DMS153 (cell line): ENCODE results near the gene THEMIS2.
"Not testable (repeated sequence)": the region's sequence is repeated elsewhere in the genome, so short reads cannot be mapped to it uniquely, and the experiment has no call there.

Experiments used
- DNase-seq: peaks from one replicate; lab custom pipeline; 2025; lab: John Stamatoyannopoulos, UW

The THEMIS2 gene

DNA sequence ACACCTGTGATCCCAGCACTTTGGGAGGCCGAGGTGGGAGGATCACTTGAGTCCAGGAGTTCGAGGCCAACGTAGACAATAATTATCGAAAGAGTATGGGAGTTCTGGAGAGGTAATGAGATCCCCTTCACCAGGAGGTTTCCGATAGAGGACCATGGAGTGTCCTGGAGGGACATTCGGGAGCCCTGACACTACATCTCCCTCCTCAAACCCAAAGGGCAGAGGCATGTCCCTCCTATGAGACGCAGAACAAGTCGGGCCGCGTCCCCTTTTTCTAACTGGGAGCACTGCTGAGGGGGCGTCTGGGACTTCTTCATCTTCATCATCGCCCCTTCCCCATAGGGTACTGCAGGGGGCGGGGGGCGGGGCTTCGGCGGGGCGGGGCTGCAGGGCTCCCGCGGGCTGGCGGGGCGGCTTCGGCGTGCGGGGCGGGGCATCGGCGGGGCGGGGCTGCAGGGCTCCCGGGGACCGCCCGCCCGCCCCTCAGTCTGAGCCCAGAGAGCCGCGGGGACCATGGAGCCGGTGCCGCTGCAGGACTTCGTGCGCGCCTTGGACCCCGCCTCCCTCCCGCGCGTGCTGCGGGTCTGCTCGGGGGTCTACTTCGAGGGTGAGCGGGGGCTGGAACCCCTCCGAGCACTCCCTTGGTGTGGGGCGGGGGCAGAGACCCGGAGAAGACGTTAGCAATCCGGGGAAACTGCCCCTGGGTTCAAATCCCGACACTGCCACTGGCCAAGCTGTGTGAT lies at the start of gene THEMIS2:
Gene THEMIS2, plus strand, starts transcription at position 486 of the 743 bp plus-strand sequence. Its CDS starts 28 bp downstream, at position 514.
- peak; percentile 24 for DNase-seq

- no peak for DNase-seq
Measured at GRCh38 chr1:27823784-27824183, 48.6 kb upstream of the THEMIS2 start.

DNA sequence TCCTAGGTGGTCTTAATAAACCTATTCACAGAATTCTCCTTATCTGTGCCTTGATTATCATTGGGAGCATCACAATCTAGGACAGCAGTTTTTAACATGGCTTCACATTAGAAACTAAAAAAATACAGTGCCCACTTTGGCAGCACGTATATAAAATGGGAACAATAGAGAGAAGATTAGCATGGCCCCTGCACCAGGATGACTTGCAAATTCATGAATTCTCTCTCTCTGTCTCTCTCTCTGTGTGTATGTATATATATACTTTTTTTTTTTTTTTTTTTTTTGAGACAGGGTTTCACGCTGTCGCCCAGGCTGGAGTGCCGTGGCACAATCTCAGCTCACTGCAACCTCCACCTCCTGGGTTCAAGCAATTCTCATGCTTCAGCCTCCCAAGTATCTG lies 47.9 kb upstream of the THEMIS2 start:
- no peak for DNase-seq

GRCh38 chr1:27829339-27829960 lies 42.9 kb upstream of the THEMIS2 start:
- not testable (repeated sequence) for DNase-seq

GRCh38 chr1:27830621-27831440 lies 41.5 kb upstream of the THEMIS2 start, which contains the start of gene PPP1R8:
Gene PPP1R8 (plus strand): TSS chr1:27830782. CDS start chr1:27830836, 54 bp downstream.
- peak; percentile 97 for DNase-seq

GRCh38 chr1:27831568-27832410 lies 40.6 kb upstream of the THEMIS2 start:
- DNase-seq, result no peak

DNA sequence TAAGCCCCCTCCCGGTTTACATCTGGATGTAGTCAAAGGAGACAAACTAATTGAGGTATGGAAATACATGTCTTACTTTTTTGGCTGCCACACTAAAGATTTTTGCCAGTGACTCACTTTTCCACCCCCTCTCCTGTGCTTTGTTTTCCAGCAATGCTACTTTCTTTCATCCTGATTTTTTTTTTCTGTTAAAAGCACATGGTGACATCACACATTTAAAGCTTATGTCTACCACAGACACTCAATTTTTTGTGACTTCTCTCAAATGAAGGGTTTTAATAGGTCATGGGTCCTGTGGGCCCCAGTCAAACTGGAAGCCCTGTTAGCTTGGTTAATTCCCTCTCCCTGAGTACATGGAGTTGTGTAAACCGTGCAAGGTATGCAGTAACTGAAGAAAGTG lies 39.6 kb upstream of the THEMIS2 start:
- no peak for DNase-seq

DNA sequence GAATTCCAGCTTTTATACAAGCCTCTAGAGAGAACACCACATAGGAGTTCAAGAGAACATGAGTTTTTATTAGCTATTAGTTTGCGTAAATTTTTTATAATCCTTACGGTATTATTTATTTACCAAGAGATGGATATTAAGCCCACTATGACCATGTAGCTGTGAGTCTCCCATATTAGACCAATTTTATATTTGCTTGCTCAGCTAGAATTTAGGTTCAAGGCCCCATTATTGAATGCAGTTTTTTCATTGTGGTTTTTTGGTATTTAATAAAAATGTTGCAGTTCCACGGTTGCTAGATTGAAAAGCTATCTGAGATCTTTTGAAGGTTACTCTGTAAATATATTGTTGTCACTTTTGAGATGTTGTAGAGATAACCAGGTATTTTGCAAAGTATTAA lies 38.9 kb upstream of the THEMIS2 start:
- DNase-seq, result no peak

DNA sequence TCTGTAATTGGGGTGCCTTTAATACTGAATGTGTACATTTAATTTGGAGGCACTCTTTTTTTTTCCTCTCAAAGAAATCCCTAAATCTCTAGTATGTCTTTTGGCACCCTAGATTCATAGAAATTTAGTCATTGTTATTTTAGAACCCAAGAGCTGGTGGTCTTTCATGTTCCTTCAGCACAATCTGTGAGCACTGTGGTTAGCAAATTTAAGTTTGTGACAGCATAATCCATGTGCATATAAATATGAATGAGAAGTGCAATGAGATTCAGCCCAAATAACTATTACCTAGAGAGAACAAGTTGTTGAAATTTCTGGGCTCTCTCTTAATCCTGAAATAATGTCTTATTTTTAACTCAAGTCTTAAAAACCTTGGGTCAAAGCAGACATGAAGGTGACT lies 37.3 kb upstream of the THEMIS2 start:
- no peak for DNase-seq

GRCh38 chr1:27835501-27835900 lies 36.8 kb upstream of the THEMIS2 start:
- DNase-seq, result no peak

- no peak for DNase-seq
Measured at GRCh38 chr1:27849951-27850350, 22.4 kb upstream of the THEMIS2 start.

GRCh38 chr1:27855085-27855484 lies 17.3 kb upstream of the THEMIS2 start:
- DNase-seq, result no peak

- DNase-seq, result no peak
Measured at GRCh38 chr1:27856561-27857343, 15.6 kb upstream of the THEMIS2 start.

- DNase-seq, result not testable (repeated sequence)
Measured at GRCh38 chr1:27857552-27857951, 14.8 kb upstream of the THEMIS2 start.

- peak; percentile 81 for DNase-seq
Measured at GRCh38 chr1:27858072-27858948, 14.0 kb upstream of the THEMIS2 start.

- no peak for DNase-seq
Measured at GRCh38 chr1:27858949-27859576, 13.3 kb upstream of the THEMIS2 start.

DNA sequence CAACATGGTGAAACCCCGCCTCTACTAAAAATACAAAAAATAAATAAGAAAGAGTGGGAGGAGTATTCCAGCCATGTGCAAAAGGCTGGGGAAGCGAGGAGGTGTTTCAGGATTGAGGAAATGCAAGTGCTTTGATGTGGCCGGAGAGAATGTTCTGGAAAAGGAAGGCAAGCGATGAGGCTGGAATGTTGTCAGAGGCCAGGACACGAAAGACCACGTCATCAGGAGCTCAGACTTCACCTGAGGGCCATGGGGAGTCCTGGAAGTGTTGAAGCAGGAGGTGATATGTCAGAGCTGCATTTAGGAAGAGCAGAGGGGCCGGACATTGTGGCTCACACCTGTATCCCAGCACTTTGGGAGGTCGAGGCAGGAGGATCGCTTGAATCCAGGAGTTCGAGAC lies 10.9 kb upstream of the THEMIS2 start:
- no peak for DNase-seq

GRCh38 chr1:27862004-27862403 lies 10.3 kb upstream of the THEMIS2 start:
- no peak for DNase-seq
